ENCODE data around the gene TICRR.

The TICRR gene

GRCh38 chr15:89632563-89633430 lies 57.5 kb downstream of the TICRR start:
- TF ChIP-seq, protein P1, sequence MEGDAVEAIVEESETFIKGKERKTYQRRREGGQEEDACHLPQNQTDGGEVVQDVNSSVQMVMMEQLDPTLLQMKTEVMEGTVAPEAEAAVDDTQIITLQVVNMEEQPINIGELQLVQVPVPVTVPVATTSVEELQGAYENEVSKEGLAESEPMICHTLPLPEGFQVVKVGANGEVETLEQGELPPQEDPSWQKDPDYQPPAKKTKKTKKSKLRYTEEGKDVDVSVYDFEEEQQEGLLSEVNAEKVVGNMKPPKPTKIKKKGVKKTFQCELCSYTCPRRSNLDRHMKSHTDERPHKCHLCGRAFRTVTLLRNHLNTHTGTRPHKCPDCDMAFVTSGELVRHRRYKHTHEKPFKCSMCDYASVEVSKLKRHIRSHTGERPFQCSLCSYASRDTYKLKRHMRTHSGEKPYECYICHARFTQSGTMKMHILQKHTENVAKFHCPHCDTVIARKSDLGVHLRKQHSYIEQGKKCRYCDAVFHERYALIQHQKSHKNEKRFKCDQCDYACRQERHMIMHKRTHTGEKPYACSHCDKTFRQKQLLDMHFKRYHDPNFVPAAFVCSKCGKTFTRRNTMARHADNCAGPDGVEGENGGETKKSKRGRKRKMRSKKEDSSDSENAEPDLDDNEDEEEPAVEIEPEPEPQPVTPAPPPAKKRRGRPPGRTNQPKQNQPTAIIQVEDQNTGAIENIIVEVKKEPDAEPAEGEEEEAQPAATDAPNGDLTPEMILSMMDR (IDR thresholded peaks at IDR 0.05; ENCODE audit: low read depth, low read length) = no peak
- DNase-seq (ENCODE audit: low read depth in 2 of 2) = no peak
- no peak overlapping the region for H3K4me3 ChIP-seq (replicated peaks in 1 of 2; ENCODE audit: low read depth in 2 of 2, low read length in 2 of 2)

DNA sequence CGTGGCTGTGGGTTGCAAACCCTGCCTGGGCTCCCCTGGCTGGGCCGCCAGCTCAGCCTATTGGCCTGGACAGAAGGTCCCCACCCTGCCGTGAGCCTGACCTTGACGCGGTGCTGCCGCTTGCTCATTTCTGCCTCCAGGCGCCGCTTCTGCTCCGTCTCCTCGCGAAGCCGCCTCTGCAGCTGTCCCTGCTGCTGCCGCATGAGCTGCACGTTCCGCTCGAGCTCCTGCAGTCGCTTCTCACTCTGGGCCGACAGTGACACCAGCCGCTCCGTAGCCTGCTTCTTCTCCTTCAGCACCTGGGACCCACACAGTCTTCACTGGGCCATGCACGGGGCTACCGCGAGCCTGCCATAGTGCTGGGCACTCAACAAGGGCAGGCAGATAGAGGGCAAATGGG lies 58.3 kb downstream of the TICRR start:
- no peak for DNase-seq (ENCODE audit: low read depth in 2 of 2)
- no peak overlapping the region for H3K4me3 ChIP-seq (replicated peaks in 1 of 2; ENCODE audit: low read depth in 2 of 2, low read length in 2 of 2)
- TF ChIP-seq, protein P1 (IDR thresholded peaks at IDR 0.05; ENCODE audit: low read depth, low read length) = no peak

GRCh38 chr15:89640245-89640644 lies 65.0 kb downstream of the TICRR start:
- no peak overlapping the region for H3K4me3 ChIP-seq (replicated peaks in 1 of 2; ENCODE audit: low read depth in 2 of 2, low read length in 2 of 2)
- TF ChIP-seq, protein P1 (IDR thresholded peaks at IDR 0.05; ENCODE audit: low read depth, low read length) = no peak
- DNase-seq (ENCODE audit: low read depth in 2 of 2) = no peak

DNA sequence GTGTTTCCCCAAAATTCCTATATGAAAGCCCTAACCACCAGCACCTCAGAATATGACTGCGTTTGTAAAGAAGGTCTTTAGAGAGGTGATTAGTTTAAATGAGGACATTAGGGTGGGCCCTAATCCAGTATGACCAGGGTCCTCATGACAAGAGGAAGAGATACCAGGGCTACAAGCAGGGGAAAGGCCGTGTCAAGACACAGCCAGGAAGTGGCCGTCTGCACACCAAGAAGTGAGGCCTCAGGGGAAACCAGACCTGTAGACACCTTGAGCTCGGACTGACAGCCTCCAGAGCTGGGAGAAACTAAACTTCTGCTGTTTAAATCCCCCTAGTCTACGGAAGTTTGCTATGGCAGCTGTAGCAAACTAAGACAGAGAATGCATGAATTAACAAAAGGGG lies 65.8 kb downstream of the TICRR start:
- no peak for DNase-seq (ENCODE audit: low read depth in 2 of 2)
- H3K4me3 ChIP-seq (replicated peaks in 1 of 2; ENCODE audit: low read depth in 2 of 2, low read length in 2 of 2) = no peak overlapping the region
- TF ChIP-seq, protein P1 (IDR thresholded peaks at IDR 0.05; ENCODE audit: low read depth, low read length) = no peak

GRCh38 chr15:89642106-89642505 lies 66.8 kb downstream of the TICRR start:
- DNase-seq (ENCODE audit: low read depth in 2 of 2) = no peak
- no peak overlapping the region for H3K4me3 ChIP-seq (replicated peaks in 1 of 2; ENCODE audit: low read depth in 2 of 2, low read length in 2 of 2)
- TF ChIP-seq, protein P1 (IDR thresholded peaks at IDR 0.05; ENCODE audit: low read depth, low read length) = no peak

- TF ChIP-seq, protein P1 (IDR thresholded peaks at IDR 0.05; ENCODE audit: low read depth, low read length) = no peak
- H3K4me3 ChIP-seq (replicated peaks in 1 of 2; ENCODE audit: low read depth in 2 of 2, low read length in 2 of 2) = no peak overlapping the region
- DNase-seq (ENCODE audit: low read depth in 2 of 2) = no peak
Measured at GRCh38 chr15:89645680-89646079, 70.4 kb downstream of the TICRR start.
